ENCODE measurements around the gene ANO1.

ANO1 gene

GRCh38 chr11:70099578-70100279 is 21.6 kb downstream of the ANO1 start:
- no peak for TF ChIP-seq PAX5 (IDR thresholded peaks at IDR 0.05; ENCODE audit: insufficient read depth, low read length, severe bottlenecking)
- DNase-seq (ENCODE audit: insufficient read length, low spot score) (no peak), FAIRE-seq (no peak)

GRCh38 chr11:70100280-70100603 is 22.1 kb downstream of the ANO1 start:
- FAIRE-seq = no peak
- no peak for DNase-seq (ENCODE audit: insufficient read length, low spot score)

GRCh38 chr11:70100791-70101190 is 22.7 kb downstream of the ANO1 start:
- FAIRE-seq = no peak
- TF ChIP-seq SPI1 (IDR thresholded peaks at IDR 0.05; ENCODE audit: low read depth, low read length) (no peak), POLR2AphosphoS5 (IDR thresholded peaks at IDR 0.05; ENCODE audit: low read depth, low read length) (no peak), PAX5 (IDR thresholded peaks at IDR 0.05; ENCODE audit: insufficient read depth, low read length, severe bottlenecking) (no peak), POU2F2 (IDR thresholded peaks at IDR 0.05; ENCODE audit: low read depth, low read length) (no peak), TAF1 (IDR thresholded peaks at IDR 0.05; ENCODE audit: low read depth, low read length) (no peak), POLR2A (IDR thresholded peaks at IDR 0.05; ENCODE audit: low read depth, low read length) (no peak)

More at GRCh38 chr11:70100280-70100603, 22.1 kb downstream of the ANO1 start:
- TF ChIP-seq POLR2A (IDR thresholded peaks at IDR 0.05; ENCODE audit: low read depth, low read length) (no peak), SPI1 (IDR thresholded peaks at IDR 0.05; ENCODE audit: low read depth, low read length) (no peak), PAX5 (IDR thresholded peaks at IDR 0.05; ENCODE audit: insufficient read depth, low read length, severe bottlenecking) (no peak), TAF1 (IDR thresholded peaks at IDR 0.05; ENCODE audit: low read depth, low read length) (no peak), POU2F2 (IDR thresholded peaks at IDR 0.05; ENCODE audit: low read depth, low read length) (no peak), POLR2AphosphoS5 (IDR thresholded peaks at IDR 0.05; ENCODE audit: low read depth, low read length) (no peak)

GRCh38 chr11:70103256-70103975 is 25.3 kb downstream of the ANO1 start:
- no peak for TF ChIP-seq POU2F2 (IDR thresholded peaks at IDR 0.05; ENCODE audit: low read depth, low read length)
- no peak for TF ChIP-seq POLR2A (IDR thresholded peaks at IDR 0.05; ENCODE audit: low read depth, low read length)
- no peak for TF ChIP-seq PAX5 (IDR thresholded peaks at IDR 0.05; ENCODE audit: insufficient read depth, low read length, severe bottlenecking)
- no peak for TF ChIP-seq TAF1 (IDR thresholded peaks at IDR 0.05; ENCODE audit: low read depth, low read length)
- no peak for TF ChIP-seq POLR2AphosphoS5 (IDR thresholded peaks at IDR 0.05; ENCODE audit: low read depth, low read length)
- TF ChIP-seq SPI1 (IDR thresholded peaks at IDR 0.05; ENCODE audit: low read depth, low read length) = no peak
- no peak for DNase-seq (ENCODE audit: insufficient read length, low spot score)
- FAIRE-seq = no peak

More at GRCh38 chr11:70100791-70101190, 22.7 kb downstream of the ANO1 start:
- DNase-seq (ENCODE audit: insufficient read length, low spot score) = no peak

- DNase-seq (ENCODE audit: insufficient read length, low spot score) = no peak
- TF ChIP-seq PAX5 (IDR thresholded peaks at IDR 0.05; ENCODE audit: insufficient read depth, low read length, severe bottlenecking) (no peak), POU2F2 (IDR thresholded peaks at IDR 0.05; ENCODE audit: low read depth, low read length) (no peak), SPI1 (IDR thresholded peaks at IDR 0.05; ENCODE audit: low read depth, low read length) (no peak), POLR2AphosphoS5 (IDR thresholded peaks at IDR 0.05; ENCODE audit: low read depth, low read length) (no peak), POLR2A (IDR thresholded peaks at IDR 0.05; ENCODE audit: low read depth, low read length) (no peak), TAF1 (IDR thresholded peaks at IDR 0.05; ENCODE audit: low read depth, low read length) (no peak)
- FAIRE-seq = no peak
These were observed 26.3 kb downstream of the ANO1 start for GRCh38 chr11:70104419-70104818.

- no peak for DNase-seq (ENCODE audit: insufficient read length, low spot score)
- no peak for FAIRE-seq
- TF ChIP-seq TAF1 (IDR thresholded peaks at IDR 0.05; ENCODE audit: low read depth, low read length) (no peak), POLR2A (IDR thresholded peaks at IDR 0.05; ENCODE audit: low read depth, low read length) (no peak), PAX5 (IDR thresholded peaks at IDR 0.05; ENCODE audit: insufficient read depth, low read length, severe bottlenecking) (no peak), SPI1 (IDR thresholded peaks at IDR 0.05; ENCODE audit: low read depth, low read length) (no peak), POLR2AphosphoS5 (IDR thresholded peaks at IDR 0.05; ENCODE audit: low read depth, low read length) (no peak), POU2F2 (IDR thresholded peaks at IDR 0.05; ENCODE audit: low read depth, low read length) (no peak)
These were observed 26.8 kb downstream of the ANO1 start for GRCh38 chr11:70104961-70105360.

GRCh38 chr11:70105369-70105754 is 27.2 kb downstream of the ANO1 start:
- no peak for DNase-seq (ENCODE audit: insufficient read length, low spot score)
- no peak for FAIRE-seq
- TF ChIP-seq TAF1 (IDR thresholded peaks at IDR 0.05; ENCODE audit: low read depth, low read length) = no peak
- TF ChIP-seq POU2F2 (IDR thresholded peaks at IDR 0.05; ENCODE audit: low read depth, low read length) = no peak
- no peak for TF ChIP-seq POLR2A (IDR thresholded peaks at IDR 0.05; ENCODE audit: low read depth, low read length)
- no peak for TF ChIP-seq SPI1 (IDR thresholded peaks at IDR 0.05; ENCODE audit: low read depth, low read length)
- TF ChIP-seq POLR2AphosphoS5 (IDR thresholded peaks at IDR 0.05; ENCODE audit: low read depth, low read length) = no peak
- TF ChIP-seq PAX5 (IDR thresholded peaks at IDR 0.05; ENCODE audit: insufficient read depth, low read length, severe bottlenecking) = no peak

- DNase-seq (ENCODE audit: insufficient read length, low spot score) (no peak), FAIRE-seq (no peak)
- no peak for TF ChIP-seq POLR2AphosphoS5 (IDR thresholded peaks at IDR 0.05; ENCODE audit: low read depth, low read length)
- TF ChIP-seq SPI1 (IDR thresholded peaks at IDR 0.05; ENCODE audit: low read depth, low read length) = no peak
- TF ChIP-seq TAF1 (IDR thresholded peaks at IDR 0.05; ENCODE audit: low read depth, low read length) = no peak
- no peak for TF ChIP-seq POU2F2 (IDR thresholded peaks at IDR 0.05; ENCODE audit: low read depth, low read length)
- no peak for TF ChIP-seq PAX5 (IDR thresholded peaks at IDR 0.05; ENCODE audit: insufficient read depth, low read length, severe bottlenecking)
- TF ChIP-seq POLR2A (IDR thresholded peaks at IDR 0.05; ENCODE audit: low read depth, low read length) = no peak
These were observed 27.8 kb downstream of the ANO1 start for GRCh38 chr11:70105755-70106571.

GRCh38 chr11:70106757-70107156 is 28.6 kb downstream of the ANO1 start:
- no peak for FAIRE-seq
- no peak for DNase-seq (ENCODE audit: insufficient read length, low spot score)
- no peak for TF ChIP-seq POLR2AphosphoS5 (IDR thresholded peaks at IDR 0.05; ENCODE audit: low read depth, low read length)
- TF ChIP-seq PAX5 (IDR thresholded peaks at IDR 0.05; ENCODE audit: insufficient read depth, low read length, severe bottlenecking) = no peak
- TF ChIP-seq POU2F2 (IDR thresholded peaks at IDR 0.05; ENCODE audit: low read depth, low read length) = no peak
- no peak for TF ChIP-seq SPI1 (IDR thresholded peaks at IDR 0.05; ENCODE audit: low read depth, low read length)
- no peak for TF ChIP-seq POLR2A (IDR thresholded peaks at IDR 0.05; ENCODE audit: low read depth, low read length)
- TF ChIP-seq TAF1 (IDR thresholded peaks at IDR 0.05; ENCODE audit: low read depth, low read length) = no peak

All from GM12891 (cell line).